Stimulated activated CD4-positive, alpha-beta T cell treated with anti-CD3 and anti-CD28 coated beads, Interleukin-15, amount 100 ng/mL, for 48 hours (primary cell): ENCODE results near the gene MRM2.
A peak's percentile ranks its signal among the peaks of the same experiment; 100 is the strongest.

Source experiments
- DNase-seq, 2 donors: peaks; one replicate each; pipeline ENCODE4 v3.0.0-alpha.2; 2020; ENCODE audit warnings: low read depth in 2 of 2

Gene MRM2

DNA sequence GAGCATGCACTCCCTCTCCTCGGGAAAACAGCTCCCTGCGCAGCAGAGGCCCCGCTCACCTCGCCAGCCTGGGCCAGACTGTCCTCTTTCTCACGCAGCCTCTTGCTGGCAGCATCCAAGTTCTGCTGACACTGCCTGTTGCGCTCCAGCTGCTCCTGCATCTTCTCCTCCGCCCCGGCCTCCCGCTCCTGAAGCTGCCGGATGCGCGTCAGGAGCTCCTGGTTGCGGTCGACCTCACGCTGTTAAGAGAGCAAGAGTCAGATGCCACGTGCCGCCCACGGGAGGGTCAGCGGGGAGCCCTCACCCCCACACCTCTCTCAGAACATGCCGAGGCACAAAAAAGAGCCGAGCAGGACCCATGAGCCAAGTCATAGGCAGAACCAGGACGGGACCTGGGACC lies 19.5 kb downstream of the MRM2 start:
- DNase-seq = no peak

DNA sequence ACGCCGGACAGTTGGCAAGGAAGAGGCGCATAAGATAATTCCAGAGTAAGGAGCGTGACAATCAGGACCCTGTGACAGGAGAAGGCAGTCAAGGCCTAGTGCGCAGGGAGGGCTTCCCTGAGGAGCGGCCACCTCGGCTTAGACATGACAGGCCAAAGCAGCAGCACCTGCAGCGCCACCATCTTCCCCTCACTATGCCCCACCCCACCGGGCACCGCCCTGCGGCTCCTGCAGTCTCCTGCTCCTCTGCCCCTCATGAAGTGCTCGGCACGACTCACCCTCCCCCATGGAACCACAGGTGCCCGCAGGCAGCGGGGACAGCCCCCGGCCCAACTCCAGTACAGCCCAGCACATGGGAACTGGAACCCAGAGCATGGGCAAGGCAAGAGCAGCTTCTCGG lies 21.1 kb downstream of the MRM2 start:
- no peak for DNase-seq

DNA sequence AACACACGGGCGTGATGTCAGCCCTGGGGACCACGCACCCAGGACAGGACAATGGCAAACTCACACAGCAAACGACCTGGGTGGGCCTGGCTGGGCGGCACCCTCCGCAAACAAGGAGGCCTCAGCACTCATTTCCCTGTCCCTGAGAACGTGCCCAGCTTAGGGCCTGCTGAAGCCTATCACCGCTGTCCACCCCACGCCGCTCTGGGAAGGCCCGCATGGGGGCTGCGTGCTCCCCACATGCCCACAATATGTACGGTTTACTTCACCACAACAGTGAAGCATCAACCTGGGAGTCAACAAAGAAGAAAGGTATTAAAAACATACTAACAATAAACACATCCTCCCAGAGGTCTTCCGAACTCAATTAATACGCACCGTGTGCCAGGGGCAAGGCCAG lies 21.5 kb downstream of the MRM2 start:
- DNase-seq = no peak

DNA sequence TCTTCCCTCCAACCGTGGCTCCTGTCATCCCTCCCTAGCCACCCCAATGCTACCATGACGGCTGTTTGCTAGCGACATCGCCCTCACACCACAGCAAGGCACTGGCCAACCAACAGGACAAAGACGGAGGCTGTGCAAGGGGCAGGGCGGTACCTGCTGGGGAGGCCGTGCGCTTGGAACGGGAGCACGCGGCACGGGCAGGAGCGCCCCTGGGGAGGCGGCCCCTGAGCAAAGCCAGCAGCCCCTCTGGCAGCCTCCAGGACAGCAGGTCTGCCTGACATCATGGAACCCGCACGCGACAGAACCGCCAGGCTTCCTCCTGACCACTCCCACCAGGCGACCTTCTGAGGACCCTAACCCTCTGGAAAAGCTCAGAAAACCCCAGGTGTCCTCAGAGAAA lies 22.0 kb downstream of the MRM2 start:
- DNase-seq = no peak

DNA sequence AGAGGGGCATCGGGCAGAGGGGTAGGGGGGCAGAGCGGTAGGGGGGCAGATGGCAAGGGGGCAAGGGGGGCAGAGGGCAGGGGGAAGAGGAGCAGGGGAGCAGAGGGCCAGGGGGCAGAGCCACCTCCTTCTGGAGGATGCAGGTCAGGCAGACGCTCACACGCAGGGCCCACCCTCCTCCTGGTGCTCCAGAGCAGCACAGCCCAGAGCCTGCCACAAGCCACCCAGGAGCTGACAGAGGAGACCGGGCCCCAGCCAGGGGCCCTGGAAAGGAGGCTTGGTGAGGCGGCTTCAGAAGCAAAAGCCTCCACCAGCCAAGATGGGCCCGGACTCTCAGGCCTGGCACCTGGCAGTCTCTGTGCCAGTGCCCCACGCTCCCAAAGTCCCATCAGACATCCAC lies 22.4 kb downstream of the MRM2 start:
- no peak for DNase-seq

DNA sequence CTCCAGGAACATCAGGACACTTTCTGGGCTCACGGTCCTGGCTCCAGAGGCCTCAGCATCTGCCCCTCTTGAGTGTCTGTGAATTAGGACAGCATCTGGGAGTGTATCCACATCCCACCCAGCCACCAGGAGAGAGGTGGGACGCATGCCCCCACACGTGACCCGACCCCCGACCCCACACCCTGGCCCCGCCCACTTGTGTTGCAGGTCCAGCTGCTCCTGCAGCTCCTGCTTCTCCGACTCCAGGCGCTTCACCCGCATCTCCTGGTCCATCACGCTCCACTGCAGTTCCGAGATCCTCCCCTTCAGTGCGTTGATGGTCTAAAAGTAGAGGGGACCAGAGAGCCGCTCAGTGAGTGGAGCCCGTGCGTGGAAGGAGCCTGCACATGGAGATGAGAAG lies 22.9 kb downstream of the MRM2 start:
- no peak for DNase-seq

DNA sequence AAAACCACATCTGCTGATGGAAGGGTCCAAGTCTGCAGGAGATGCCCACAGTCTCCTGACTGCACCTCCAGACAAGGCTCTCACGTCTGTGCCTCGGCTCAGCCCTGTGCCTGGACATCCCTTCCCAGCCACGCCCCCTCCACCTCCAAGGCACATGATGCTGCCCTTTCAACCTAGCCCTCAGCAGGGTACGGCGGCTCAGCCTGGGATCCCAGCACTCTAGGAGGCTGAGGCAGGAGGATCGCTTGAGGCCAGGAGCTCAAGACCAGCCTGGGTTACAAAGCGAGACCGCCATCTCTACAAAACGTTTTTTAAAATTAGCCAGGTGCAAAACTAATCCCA lies 23.6 kb downstream of the MRM2 start:
- DNase-seq = no peak

DNA sequence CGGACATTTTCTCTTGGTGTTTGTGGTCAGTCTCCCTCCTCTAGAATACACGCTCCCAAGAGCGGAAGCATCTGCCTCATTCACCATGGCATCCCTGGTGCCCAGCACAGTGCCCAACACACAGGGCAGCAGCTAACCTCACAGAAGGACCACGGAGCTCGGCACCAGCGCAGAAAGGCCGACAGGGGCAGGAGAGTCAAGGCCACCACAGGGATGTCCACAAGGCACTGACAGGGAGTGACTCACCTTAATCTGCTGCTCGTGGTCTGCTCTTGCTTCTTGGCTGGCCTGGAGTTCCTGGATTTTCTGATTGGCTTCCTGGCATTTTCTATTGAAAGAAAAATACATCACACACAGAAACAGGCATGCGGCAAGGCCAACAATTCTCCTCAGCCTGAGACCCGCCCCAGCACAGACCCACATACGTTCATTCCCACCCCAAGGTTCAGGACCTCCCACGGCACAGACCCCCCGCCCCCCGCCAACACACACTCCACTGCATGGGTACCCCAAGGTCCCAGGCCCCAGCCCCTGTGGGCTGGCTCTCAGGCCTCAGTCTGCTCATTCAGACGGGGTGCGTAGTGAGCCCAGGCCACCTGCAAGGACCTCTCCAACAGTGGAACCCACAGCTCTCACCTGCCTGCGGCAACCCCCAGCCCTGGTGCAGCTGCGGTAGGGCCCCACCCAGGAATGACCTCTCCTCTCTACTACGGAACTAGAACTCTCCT lies 24.1 kb downstream of the MRM2 start:
- no peak for DNase-seq

DNA sequence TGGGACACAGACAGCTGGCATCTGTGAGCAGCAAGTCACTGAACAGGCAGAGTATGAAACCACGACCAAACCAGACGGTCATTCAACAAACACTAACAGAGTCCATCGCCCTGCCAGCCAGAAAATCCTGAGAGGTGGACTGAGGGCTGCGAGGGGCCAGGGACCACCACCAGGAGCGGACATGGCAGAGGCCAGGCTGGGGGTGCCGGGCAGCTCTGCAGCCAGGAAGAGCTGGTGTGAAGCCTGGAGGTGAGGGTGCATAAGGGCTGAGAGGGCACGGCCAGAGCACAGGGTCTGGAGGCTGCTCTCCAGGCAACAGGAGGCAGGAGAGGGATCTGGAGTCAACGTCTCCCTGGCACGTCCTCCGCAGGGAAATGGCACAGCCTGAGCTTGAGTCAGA lies 24.8 kb downstream of the MRM2 start:
- DNase-seq = no peak

DNA sequence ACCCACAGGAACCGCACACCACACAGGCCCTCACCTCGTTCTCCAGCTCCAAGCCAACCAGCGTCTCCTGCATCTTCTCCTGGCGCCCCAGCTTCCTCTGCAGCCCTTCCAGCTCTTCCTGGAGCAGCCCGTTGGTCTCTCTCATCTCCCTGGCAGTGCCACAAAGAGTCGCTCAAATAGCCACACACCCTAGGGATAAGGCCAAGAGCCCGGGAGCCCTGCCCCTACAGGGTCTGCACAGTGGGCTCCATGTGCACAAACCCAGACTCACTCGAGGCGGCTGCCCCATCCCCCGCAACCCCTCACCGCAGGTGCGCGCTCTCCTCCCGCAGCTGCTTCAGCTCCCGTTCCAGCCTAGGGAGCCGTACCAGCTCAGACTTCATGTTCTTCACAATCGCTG lies 26.2 kb downstream of the MRM2 start:
- no peak for DNase-seq

DNA sequence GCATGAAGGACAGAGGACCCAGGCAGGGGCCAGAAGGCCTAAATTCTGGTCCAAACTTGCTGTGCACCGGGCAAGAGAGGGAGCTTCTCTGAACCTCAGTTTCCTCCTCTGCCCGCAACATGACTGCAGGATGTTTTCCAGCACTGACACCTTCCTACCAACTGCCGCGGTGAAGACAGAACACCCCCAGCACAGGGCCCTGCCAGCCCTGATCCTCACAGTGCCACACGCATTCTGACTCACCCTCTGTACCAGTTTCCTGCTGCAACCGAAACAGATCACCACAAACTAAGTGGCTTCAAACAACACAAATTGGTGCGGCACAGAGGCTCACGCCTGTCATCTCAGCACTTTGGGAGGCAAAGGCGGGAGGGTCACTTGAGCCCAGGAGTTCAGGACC lies 27.4 kb downstream of the MRM2 start:
- no peak for DNase-seq

DNA sequence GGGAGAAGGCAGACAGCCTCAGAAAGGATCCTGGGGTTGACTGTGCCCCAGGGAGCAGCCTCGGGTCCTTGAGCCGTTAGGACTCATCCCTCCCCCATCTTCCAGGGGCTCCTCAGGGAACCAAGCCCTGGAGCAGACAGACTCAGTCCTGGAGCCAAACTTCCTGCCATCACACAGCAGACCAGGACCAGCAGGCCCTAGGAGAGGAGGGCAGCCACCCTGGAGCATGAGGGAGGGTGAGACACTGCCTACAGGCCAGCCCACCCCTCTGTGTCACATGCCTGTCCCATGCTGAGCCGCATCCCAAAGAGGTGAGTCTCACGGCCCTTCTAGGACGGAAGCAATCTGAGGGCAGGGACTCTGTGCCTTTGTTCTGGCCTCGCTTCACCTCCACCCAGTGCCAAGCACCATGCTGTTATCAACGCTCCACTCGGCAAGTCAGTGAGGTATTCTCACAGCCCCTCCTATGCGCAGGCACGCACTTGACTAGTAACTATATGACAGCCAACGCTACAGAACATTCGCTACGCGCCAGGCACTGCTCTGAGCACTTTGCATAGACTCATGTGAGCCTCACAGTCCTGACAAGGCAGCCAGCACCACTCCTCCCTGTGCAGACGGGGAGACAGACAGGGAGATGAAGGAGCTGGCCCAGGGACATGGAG lies 28.3 kb downstream of the MRM2 start:
- DNase-seq = no peak

DNA sequence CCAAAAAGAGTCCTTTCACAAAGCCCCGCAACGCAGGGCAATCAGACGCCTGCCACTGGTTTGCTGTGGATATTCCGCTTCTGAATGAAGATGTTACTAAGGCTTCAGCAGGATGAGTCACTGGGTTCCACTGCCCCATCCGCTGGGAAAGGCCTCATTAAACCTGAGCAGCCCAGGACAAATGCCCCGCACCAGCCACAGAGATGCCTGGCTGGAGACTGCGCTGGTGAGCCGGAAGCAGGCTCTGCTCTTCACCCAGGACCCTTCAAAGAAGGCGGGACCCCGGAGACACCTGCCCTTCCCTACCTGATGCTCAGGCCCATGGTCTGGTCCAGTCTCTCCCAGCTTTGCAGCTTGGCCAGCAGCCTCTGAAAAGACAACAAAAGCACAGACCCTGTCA lies 29.1 kb downstream of the MRM2 start:
- DNase-seq = no peak

DNA sequence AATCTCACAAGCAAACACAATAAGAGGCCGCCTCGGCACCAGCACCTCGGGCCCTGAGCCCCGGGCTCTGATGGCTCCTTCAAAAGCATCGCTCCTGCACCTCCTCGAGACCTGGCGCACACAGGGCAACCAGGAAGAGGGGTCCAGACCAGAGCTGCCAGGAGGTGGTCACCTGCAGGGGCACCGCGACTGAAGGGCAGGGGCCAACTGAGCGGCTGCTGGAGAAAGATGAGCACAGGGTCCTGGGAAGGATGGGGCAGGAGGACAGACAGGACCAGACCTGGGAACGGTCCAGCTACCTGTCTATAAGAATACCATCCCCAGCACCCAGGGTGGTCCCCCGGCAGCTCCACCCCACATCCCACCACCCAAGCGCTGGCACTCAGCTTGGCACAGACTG lies 30.1 kb downstream of the MRM2 start:
- DNase-seq = no peak

DNA sequence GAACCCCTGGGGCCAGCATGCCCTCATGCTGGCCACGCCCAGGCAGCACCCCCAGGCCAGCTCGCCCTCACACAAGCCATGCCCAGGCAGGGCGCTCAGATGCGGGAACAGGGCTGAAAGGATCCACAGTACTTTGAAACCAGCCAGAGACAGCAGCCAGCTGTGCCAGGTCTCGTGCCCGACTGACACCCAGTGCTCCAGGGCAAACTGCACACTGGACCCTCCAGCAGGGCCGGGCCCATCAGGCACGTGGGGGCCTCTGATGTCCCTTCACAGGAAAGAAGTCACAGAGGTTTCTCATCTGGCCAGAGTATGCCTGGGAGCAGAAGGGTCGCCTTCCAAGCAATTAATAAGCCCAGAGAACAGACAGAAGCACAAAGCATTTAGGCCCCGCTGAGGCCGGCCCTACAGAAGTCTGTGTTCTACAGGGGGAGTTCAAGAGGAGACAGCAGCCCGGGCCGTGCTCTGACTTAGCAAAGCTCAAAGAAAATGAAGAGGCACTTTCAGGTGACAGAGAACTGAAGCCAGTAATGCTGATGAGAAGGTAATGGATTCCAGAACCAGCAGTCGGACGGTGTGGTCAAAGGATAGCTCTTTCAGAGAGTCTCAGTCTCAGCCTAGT lies 30.6 kb downstream of the MRM2 start:
- DNase-seq = no peak

DNA sequence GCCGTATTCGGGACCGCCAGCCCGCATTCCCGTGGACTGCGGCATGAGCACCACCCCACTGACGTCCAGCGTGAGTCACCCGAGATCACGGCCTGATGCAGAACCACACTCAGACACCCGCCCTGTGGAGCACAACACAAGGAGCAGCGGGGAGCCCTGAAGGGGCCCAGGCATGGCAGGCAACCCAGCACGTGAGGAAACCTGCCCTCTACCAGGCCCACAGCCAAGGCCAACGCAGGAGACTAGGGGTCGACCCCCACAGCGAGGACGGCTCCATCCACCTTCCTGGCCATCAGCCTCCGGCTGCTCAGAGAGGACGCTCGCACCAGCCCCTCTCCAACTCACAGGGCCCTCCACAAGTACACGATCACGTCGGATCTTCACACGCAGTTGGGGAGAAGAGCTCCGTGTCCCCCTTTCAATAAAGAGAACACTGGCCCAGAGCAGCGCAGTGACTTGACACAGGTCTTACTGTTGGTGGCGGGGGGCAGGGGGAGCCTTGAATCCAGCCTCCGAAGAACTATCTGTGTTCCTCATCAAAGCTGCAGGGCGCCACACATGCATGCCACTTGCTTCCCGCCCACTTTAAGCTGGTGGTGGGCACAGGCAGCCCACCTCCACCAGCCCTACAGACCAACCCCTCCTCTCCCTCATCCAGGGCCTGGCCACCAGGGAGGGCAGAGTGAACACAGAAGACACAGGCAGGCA lies 31.3 kb downstream of the MRM2 start:
- no peak for DNase-seq

DNA sequence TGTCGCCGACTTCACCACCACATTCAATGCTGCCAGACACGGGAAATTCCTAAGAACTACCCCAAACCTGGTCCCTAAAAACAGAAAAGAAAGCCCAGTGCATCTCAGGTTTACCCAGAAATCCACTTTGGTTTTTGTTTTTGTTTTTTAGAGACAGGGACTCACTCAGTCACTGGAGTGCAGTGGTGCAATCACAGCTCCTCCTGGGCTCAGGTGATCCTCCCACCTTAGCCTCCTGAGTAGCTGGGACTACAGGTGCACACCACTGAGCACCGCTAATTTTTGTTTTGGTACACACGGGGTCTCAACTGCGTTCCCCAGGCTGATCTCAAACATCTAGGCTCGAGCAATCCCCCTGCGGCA lies 32.1 kb downstream of the MRM2 start:
- no peak for DNase-seq

DNA sequence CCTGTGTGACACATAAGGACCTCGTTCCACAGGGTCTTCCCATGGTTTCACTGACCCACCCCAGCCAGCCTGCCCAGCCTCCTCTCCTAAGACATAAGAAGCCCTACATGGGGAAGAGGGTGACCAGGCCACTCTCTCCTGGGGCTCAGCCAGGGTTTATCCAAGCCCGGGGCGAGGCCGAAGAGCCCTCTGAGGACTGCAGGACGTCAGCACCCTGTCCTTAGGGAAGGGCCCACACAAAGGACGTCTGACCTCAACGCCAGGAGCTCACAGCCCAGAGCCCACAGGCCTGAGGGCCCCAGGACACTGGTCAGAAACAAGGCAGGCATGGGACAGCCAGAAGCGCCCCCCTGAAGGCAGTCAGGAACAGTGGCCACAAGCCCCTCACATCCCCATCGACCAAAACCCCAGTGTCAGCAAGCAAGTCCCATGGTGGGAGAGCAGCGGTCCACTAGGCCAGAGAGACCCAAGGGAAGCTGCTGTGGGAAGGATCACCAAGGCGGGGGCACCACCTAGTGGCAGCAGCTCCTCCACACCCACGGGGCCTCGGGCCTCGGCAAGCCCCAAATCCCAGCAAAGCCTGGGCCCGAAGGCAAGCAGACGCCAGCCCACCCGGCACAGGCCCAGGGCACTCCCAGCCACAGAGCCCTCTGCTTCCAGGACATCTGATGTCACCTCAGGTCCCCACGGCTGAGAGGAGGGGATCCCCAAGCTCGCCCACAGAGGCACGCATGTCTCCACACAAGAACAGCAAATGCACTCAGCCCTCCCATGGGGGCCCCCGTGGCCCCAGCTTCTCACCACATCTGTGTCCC lies 32.7 kb downstream of the MRM2 start:
- peak in 1 of 2 donors; percentile 21 for DNase-seq

DNA sequence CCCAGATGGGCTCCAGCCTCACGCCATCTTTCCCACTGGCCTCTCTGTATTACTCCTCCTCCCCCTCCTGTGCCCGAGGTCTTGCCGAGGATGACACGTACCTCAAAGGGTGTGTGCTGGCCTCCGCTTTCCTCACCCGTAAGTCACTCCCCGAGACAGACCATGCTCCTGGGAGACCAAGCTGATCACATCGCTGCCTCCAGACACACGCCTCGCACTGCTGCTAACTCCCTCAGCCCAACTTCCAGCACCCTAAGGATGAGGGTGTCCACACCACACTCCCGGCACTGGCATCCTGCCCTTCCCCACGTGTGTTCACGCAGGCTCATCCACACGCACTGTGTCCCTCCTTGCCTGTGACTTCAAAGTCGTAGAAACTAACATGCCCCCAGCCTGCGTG lies 33.3 kb downstream of the MRM2 start:
- no peak for DNase-seq

DNA sequence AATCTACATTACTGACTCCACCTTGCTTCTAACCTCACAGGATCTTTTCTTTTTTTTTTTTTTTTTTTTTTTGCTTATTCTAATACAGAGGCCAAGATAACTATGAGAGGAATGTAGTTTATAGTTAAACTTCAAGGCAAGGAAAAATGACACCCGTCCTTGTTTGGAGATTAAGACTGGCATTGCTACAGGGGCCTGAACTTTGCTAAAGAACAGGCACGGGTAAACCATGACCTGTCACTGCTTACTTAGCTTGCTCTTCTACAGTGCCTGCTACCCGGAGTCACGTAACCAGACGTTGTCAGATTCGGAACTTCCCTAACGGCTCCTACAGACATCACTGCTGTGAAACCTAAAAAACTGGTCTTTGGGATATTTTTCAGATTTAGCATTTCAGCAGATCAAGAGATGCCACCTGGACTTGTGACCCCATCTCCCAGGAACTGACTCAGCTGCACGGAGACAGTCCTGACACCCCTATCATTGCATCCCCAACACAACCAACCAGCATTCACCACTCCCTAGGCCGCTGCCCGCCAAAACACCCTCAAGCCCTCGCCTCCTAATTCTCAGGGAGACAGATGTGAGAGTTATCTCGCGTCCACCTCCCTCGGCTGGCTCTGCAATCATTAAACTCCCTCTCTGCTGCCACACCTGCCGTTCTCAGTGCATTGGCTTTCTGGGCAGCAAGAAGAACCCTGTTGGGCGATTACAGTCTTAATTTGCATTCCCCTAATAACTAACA lies 36.8 kb downstream of the MRM2 start:
- no peak for DNase-seq

DNA sequence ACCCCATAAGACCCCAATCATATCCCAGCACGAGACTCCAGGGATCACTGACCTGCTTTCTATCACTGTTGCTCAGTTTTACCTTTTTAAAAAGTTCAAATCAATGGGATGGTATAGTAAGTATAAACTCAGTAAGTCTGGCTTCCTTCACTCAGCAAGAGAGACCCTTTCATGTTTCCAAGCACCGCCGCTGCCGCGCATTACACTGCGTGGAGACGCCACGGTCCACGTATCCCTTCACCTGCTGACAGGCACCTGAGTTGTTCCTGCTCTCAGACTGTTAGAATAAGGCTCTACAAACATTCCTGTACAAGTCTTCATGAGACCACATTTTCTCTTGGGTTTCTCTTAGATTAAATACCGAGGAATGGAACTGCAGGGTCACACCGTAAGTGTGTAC lies 37.6 kb downstream of the MRM2 start:
- no peak for DNase-seq
